ENCODE measurements around the gene EYA4. TPM values are rescaled to one million over a fixed set of nuclear protein-coding genes. Genes with fewer than 3 reads are reported as not detected.

The EYA4 gene
- total and polyA plus RNA-seq, 4 experiments from 2014 or later = not detected

DNA sequence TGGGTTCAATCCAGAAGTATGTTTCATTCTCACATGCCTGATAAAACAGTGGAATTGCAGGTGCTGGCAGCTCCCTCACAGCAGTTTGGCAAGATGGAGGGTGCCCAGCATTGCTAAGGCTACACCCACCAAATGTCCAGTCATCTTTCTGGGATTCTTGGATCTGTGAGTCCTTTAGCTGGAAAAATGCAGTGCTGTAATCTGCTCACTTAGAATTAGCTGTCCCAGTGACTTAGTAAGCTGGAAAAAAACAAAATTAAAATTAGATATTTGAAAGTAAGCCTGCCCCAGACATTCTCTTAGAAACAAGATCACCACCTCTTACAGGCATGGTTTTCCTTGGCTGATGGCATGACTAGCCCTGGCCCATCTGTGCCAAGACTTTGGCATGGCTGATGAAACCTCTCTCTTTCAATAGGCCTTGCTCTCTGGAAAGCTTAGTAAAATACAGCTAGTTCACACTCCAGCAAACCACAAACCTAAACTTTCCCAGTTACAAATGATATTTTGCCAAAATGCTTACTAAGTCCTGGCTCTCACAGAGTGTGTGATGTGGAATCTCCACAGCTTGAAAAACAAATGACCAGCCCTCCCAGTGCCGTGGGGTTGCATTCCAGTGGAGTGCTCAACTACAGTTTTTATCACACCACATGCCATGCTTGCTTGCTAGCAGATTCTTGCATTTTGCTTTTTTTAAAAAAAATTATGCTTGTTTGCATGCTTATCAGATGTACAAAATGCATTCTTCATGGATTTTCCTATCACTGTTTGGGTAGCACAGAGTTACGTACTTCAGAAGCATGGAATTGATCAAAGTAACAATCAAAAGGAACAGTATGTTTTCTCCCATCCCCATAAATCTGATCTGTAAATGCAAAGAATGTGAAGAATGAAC is 261.5 kb downstream of the EYA4 start:
- Mint-ChIP-seq H3K27ac (no peak overlapping the region), H3K27me3 (peaks cover 0 to 2% of the 10 kb centered on the region in 2 donors), H3K4me1 (no peaks in the 10 kb centered on the region), H3K4me3 (no peak overlapping the region), H3K9me3 (no peaks in the 10 kb centered on the region), H3K36me3 (no peaks in the 10 kb centered on the region)
- Histone ChIP-seq H3K27ac (ENCODE audit: low read depth, low read length) (no peak overlapping the region), H3K9me3 (ENCODE audit: control insufficient read depth in 1 of 2, low read length in 2 of 2) (no peaks in the 10 kb centered on the region), H3K4me1 (ENCODE audit: insufficient read depth, low read length) (no peaks in the 10 kb centered on the region), H3K27me3 (ENCODE audit: insufficient read depth, low read length) (no peaks in the 10 kb centered on the region), H3K36me3 (ENCODE audit: insufficient read depth, low read length) (no peaks in the 10 kb centered on the region), H3K4me3 (ENCODE audit: low read length in 2 of 2) (no peak overlapping the region)
- DNase-seq = no peak
- ChIA-PET CTCF (ENCODE audit: partially characterized antibody) (no interaction called here), POLR2A (ENCODE audit: partially characterized antibody) (no interaction called here)
- intact Hi-C loops (cut with micrococcal nuclease) = no loop called here

DNA sequence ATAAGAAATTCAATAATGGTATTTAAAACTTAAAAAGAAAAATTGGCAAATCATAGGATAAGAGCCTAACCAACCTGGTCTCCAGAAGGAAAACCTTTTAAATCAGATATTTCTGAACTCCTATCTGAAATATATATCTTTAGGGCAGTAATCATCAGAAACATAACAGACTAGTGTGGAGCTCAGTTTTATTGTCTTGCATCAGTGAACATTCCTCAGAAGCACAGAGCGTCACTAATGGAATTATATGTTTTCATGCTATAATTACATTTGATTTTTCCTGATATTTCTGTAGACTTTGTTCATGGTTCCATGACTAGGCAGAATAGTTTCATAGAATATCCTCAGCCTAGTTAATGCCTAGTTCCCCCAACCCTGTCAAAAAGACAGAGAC is 262.2 kb downstream of the EYA4 start:
- Mint-ChIP-seq H3K4me1 (no peaks in the 10 kb centered on the region), H3K4me3 (no peak overlapping the region), H3K27ac (no peak overlapping the region), H3K36me3 (no peaks in the 10 kb centered on the region), H3K27me3 (peaks cover 0 to 3% of the 10 kb centered on the region in 2 donors), H3K9me3 (no peaks in the 10 kb centered on the region)
- Histone ChIP-seq H3K4me1 (ENCODE audit: insufficient read depth, low read length) (no peaks in the 10 kb centered on the region), H3K27ac (ENCODE audit: low read depth, low read length) (no peak overlapping the region), H3K9me3 (ENCODE audit: control insufficient read depth in 1 of 2, low read length in 2 of 2) (no peaks in the 10 kb centered on the region), H3K4me3 (ENCODE audit: low read length in 2 of 2) (no peak overlapping the region), H3K27me3 (ENCODE audit: insufficient read depth, low read length) (no peaks in the 10 kb centered on the region), H3K36me3 (ENCODE audit: insufficient read depth, low read length) (no peaks in the 10 kb centered on the region)
- intact Hi-C loops (cut with micrococcal nuclease) = no loop called here
- DNase-seq = no peak
- CTCF ChIA-PET (ENCODE audit: partially characterized antibody) = no interaction called here
- POLR2A ChIA-PET (ENCODE audit: partially characterized antibody) = no interaction called here

DNA sequence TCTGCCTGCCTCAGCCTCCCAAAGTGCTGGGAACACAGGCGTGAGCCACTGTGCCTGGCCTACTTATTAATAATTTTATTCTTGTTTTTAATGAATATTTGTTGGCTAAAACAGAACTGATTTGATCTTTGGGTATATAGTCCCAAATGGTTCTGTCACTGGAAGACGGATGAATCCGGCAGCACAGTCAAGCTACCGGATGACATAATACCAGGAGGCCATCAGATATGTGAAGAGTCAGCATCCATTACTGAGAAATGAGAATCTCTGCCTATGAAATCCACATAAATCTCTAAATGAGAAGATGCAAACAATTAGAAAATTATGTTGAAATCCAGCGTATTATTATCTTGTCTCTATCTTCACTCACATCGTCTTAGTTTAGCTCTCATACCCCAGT is 263.0 kb downstream of the EYA4 start:
- H3K4me3 ChIP-seq (ENCODE audit: low read length in 2 of 2) = no peak overlapping the region
- no peaks in the 10 kb centered on the region for H3K9me3 ChIP-seq (ENCODE audit: control insufficient read depth in 1 of 2, low read length in 2 of 2)
- no peak for DNase-seq
- H3K4me1 ChIP-seq (ENCODE audit: insufficient read depth, low read length) = no peaks in the 10 kb centered on the region
- Mint-ChIP-seq H3K9me3 (no peaks in the 10 kb centered on the region), H3K27ac (no peak overlapping the region), H3K36me3 (no peaks in the 10 kb centered on the region), H3K4me1 (no peaks in the 10 kb centered on the region), H3K4me3 (no peak overlapping the region), H3K27me3 (peaks cover 0 to 3% of the 10 kb centered on the region in 2 donors)
- no peaks in the 10 kb centered on the region for H3K36me3 ChIP-seq (ENCODE audit: insufficient read depth, low read length)
- POLR2A ChIA-PET (ENCODE audit: partially characterized antibody) = no interaction called here
- no peak overlapping the region for H3K27ac ChIP-seq (ENCODE audit: low read depth, low read length)
- CTCF ChIA-PET (ENCODE audit: partially characterized antibody) = no interaction called here
- H3K27me3 ChIP-seq (ENCODE audit: insufficient read depth, low read length) = no peaks in the 10 kb centered on the region
- intact Hi-C loops (cut with micrococcal nuclease) = no loop called here

DNA sequence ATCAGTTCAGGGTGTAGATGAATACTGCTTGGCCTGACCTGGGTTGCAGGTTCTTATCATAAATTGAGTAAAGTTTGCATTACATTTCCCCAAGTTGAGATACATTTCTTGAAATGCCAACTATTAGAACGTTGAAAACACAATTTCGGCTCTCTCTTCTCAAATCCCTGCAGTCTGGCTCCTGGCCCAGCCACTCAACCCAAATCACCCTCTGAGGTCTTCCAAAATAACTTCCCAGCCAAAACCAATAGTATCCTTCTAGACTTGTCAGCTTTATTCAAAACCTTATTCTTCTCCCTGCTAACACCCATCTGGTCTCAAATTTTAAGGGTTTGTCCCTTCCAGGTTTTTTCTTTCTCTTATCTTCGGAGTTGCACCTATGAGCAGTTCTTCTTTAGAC is 263.6 kb downstream of the EYA4 start:
- Mint-ChIP-seq H3K27me3 (peaks cover 0 to 3% of the 10 kb centered on the region in 2 donors), H3K27ac (no peak overlapping the region), H3K9me3 (no peaks in the 10 kb centered on the region), H3K4me1 (no peaks in the 10 kb centered on the region), H3K4me3 (no peak overlapping the region), H3K36me3 (no peaks in the 10 kb centered on the region)
- ChIA-PET POLR2A (ENCODE audit: partially characterized antibody) (no interaction called here), CTCF (ENCODE audit: partially characterized antibody) (no interaction called here)
- no peak for DNase-seq
- Histone ChIP-seq H3K27me3 (ENCODE audit: insufficient read depth, low read length) (no peaks in the 10 kb centered on the region), H3K27ac (ENCODE audit: low read depth, low read length) (no peak overlapping the region), H3K4me3 (ENCODE audit: low read length in 2 of 2) (no peak overlapping the region), H3K4me1 (ENCODE audit: insufficient read depth, low read length) (no peaks in the 10 kb centered on the region), H3K9me3 (ENCODE audit: control insufficient read depth in 1 of 2, low read length in 2 of 2) (no peaks in the 10 kb centered on the region), H3K36me3 (ENCODE audit: insufficient read depth, low read length) (no peaks in the 10 kb centered on the region)
- intact Hi-C loops (cut with micrococcal nuclease) = no loop called here

DNA sequence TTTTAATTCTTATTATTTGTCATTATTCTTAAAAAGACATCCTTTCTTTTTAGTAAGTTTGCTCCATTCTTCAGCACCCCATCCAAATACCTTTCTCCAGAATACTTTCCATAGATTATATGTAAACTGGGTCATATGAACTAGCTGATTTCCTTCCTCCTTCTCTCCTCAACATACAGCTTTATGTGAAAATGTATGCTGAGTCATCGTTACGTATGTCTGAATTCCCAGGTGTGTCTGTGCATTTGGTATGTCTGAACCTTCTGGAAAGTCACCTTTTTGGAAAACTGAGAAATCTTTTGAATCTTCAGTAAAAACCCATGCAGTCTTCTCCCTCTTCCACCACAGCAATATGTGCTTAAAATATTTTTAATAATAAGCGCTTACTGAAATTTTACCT is 264.5 kb downstream of the EYA4 start:
- Histone ChIP-seq H3K4me1 (ENCODE audit: insufficient read depth, low read length) (no peaks in the 10 kb centered on the region), H3K36me3 (ENCODE audit: insufficient read depth, low read length) (no peaks in the 10 kb centered on the region), H3K27me3 (ENCODE audit: insufficient read depth, low read length) (no peaks in the 10 kb centered on the region), H3K9me3 (ENCODE audit: control insufficient read depth in 1 of 2, low read length in 2 of 2) (no peaks in the 10 kb centered on the region), H3K27ac (ENCODE audit: low read depth, low read length) (no peak overlapping the region), H3K4me3 (ENCODE audit: low read length in 2 of 2) (no peak overlapping the region)
- Mint-ChIP-seq H3K9me3 (no peaks in the 10 kb centered on the region), H3K27ac (no peak overlapping the region), H3K27me3 (peaks cover 0 to 2% of the 10 kb centered on the region in 2 donors), H3K4me1 (no peaks in the 10 kb centered on the region), H3K4me3 (no peak overlapping the region), H3K36me3 (no peaks in the 10 kb centered on the region)
- DNase-seq = no peak
- intact Hi-C loops (cut with micrococcal nuclease) = no loop called here
- CTCF ChIA-PET (ENCODE audit: partially characterized antibody) = no interaction called here
- POLR2A ChIA-PET (ENCODE audit: partially characterized antibody) = no interaction called here

DNA sequence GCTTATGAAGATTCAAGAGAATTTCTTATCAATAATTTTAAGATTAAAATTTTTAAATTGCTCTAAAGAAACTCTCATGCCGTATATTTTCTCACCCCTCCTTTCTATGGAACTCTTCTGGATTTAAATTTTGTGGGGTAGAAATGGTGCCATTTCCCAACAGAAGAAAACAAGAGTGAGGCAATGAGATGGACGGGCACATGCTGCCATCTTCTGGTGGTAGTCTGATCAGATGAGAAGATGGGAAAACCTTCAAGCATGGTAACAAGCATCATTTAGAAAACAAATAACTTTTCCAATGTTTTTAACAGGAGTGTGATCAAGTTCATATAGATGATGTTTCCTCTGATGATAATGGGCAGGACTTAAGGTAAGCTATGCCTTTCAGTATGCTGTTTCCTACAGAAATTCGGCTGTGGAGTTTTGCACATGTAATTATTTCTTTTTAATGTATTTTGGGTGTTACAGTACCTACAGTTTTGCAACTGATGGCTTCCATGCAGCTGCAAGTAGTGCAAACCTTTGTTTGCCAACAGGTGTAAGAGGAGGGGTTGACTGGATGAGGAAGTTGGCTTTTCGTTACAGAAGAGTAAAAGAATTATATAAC is 271.4 kb downstream of the EYA4 start:
- ChIA-PET POLR2A (ENCODE audit: partially characterized antibody) (no interaction called here), CTCF (ENCODE audit: partially characterized antibody) (no interaction called here)
- H3K27ac ChIP-seq (ENCODE audit: low read depth, low read length) = no peak overlapping the region
- Mint-ChIP-seq H3K9me3 (peaks cover 0 to 4% (median 0%) of the 10 kb centered on the region in 8 donors), H3K4me1 (no peaks in the 10 kb centered on the region), H3K4me3 (no peak overlapping the region), H3K27me3 (peaks cover 1 to 7% of the 10 kb centered on the region in 2 donors), H3K36me3 (no peaks in the 10 kb centered on the region), H3K27ac (no peak overlapping the region)
- intact Hi-C loops (cut with micrococcal nuclease) = loop anchor here (1.0 kb wide), 1 partner anchor 982 kb away; no protein-coding TSS in a partner anchor
- no peak overlapping the region for H3K4me3 ChIP-seq (ENCODE audit: low read length in 2 of 2)
- no peaks in the 10 kb centered on the region for H3K27me3 ChIP-seq (ENCODE audit: insufficient read depth, low read length)
- H3K4me1 ChIP-seq (ENCODE audit: insufficient read depth, low read length) = no peaks in the 10 kb centered on the region
- H3K36me3 ChIP-seq (ENCODE audit: insufficient read depth, low read length) = no peaks in the 10 kb centered on the region
- peak in 2 of 5 donors; percentile 4 to 15 for DNase-seq
- no peaks in the 10 kb centered on the region for H3K9me3 ChIP-seq (ENCODE audit: control insufficient read depth in 1 of 2, low read length in 2 of 2)

DNA sequence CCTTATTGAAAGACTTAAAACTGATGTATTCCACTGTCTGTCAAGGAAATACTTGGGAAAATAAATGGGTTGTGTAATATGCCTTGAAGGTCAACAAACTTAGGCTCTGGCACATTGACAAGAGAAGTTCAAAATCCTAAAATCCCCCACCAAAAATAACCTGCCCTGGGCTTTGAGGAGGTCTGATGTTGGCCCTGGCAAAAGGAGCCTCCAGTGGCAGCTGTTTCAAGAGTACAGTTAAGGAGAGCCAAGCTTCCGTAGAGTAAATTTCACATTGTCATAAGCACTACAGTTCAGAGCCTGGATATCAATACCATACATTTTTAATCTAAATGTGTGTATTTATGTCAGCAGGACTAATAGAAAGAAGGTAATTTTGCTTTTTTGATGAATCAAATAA is 282.7 kb downstream of the EYA4 start:
- DNase-seq = no peak
- Histone ChIP-seq H3K9me3 (ENCODE audit: control insufficient read depth in 1 of 2, low read length in 2 of 2) (no peaks in the 10 kb centered on the region), H3K27ac (ENCODE audit: low read depth, low read length) (no peak overlapping the region), H3K27me3 (ENCODE audit: insufficient read depth, low read length) (no peaks in the 10 kb centered on the region), H3K4me3 (ENCODE audit: low read length in 2 of 2) (no peak overlapping the region), H3K4me1 (ENCODE audit: insufficient read depth, low read length) (no peaks in the 10 kb centered on the region), H3K36me3 (ENCODE audit: insufficient read depth, low read length) (no peaks in the 10 kb centered on the region)
- H3K27ac Mint-ChIP-seq = no peak overlapping the region
- no peak overlapping the region for H3K4me3 Mint-ChIP-seq
- ChIA-PET POLR2A (ENCODE audit: partially characterized antibody) (no interaction called here), CTCF (ENCODE audit: partially characterized antibody) (no interaction called here)
- H3K27me3 Mint-ChIP-seq = no peaks in the 10 kb centered on the region
- H3K36me3 Mint-ChIP-seq = no peaks in the 10 kb centered on the region
- no peaks in the 10 kb centered on the region for H3K4me1 Mint-ChIP-seq
- peaks cover 0 to 2% (median 0%) of the 10 kb centered on the region in 8 donors for H3K9me3 Mint-ChIP-seq
- intact Hi-C loops (cut with micrococcal nuclease) = no loop called here
